Stimulated activated CD8-positive, alpha-beta memory T cell treated with anti-CD3 and anti-CD28 coated beads, Interleukin-12 subunit alpha, Interleukin-12 subunit beta, amount 100 ng/mL, for 24 hours (primary cell): ENCODE results near the gene YPEL2.
"Not testable (repeated sequence)": the region's sequence is repeated elsewhere in the genome, so short reads cannot be mapped to it uniquely, and the experiment has no call there.

Experiments
- DNase-seq: peaks from one replicate; pipeline ENCODE4 v3.0.0-alpha.2; 2020; ENCODE audit errors: extremely low read depth

YPEL2 gene

GRCh38 chr17:59406808-59407381, 75.4 kb downstream of the YPEL2 start:
- no peak for DNase-seq

GRCh38 chr17:59409336-59410048, 78.0 kb downstream of the YPEL2 start:
- DNase-seq = no peak

- DNase-seq = no peak
Observed at GRCh38 chr17:59410049-59410437, 78.6 kb downstream of the YPEL2 start.

- not testable (repeated sequence) for DNase-seq
Observed at GRCh38 chr17:59412431-59412830, 81.0 kb downstream of the YPEL2 start.

- DNase-seq = no peak
Observed at GRCh38 chr17:59413014-59413766, 81.7 kb downstream of the YPEL2 start.

GRCh38 chr17:59415397-59415796, 83.9 kb downstream of the YPEL2 start:
- DNase-seq = no peak

- no peak for DNase-seq
Observed at GRCh38 chr17:59416184-59416583, 84.7 kb downstream of the YPEL2 start.

- DNase-seq = no peak
Observed at GRCh38 chr17:59417452-59417851, 86.0 kb downstream of the YPEL2 start.

- no peak for DNase-seq
Observed at GRCh38 chr17:59418732-59419166, 87.3 kb downstream of the YPEL2 start.

GRCh38 chr17:59420901-59421300, 89.4 kb downstream of the YPEL2 start:
- no peak for DNase-seq

- no peak for DNase-seq
Observed at GRCh38 chr17:59421722-59422121, 90.3 kb downstream of the YPEL2 start.

- no peak for DNase-seq
Observed at GRCh38 chr17:59423137-59423724, 91.8 kb downstream of the YPEL2 start.

GRCh38 chr17:59423903-59424302, 92.4 kb downstream of the YPEL2 start:
- no peak for DNase-seq

GRCh38 chr17:59424331-59424730, 92.9 kb downstream of the YPEL2 start:
- DNase-seq = no peak

GRCh38 chr17:59425085-59425931, 93.9 kb downstream of the YPEL2 start:
- no peak for DNase-seq

GRCh38 chr17:59426031-59426430, 94.6 kb downstream of the YPEL2 start:
- DNase-seq = no peak

- peak; percentile 11 for DNase-seq
Observed at GRCh38 chr17:59427425-59427921, 96.0 kb downstream of the YPEL2 start.

GRCh38 chr17:59427996-59428395, 96.5 kb downstream of the YPEL2 start:
- no peak for DNase-seq

GRCh38 chr17:59428916-59429485, 97.5 kb downstream of the YPEL2 start:
- DNase-seq = no peak

- DNase-seq = no peak
Observed at GRCh38 chr17:59431601-59432000, 100.1 kb downstream of the YPEL2 start.

GRCh38 chr17:59432657-59433056, 101.2 kb downstream of the YPEL2 start:
- DNase-seq = no peak
